Transverse colon (tissue), 3 donors: ENCODE measurements around the gene PDGFC.

Experiments used
- EP300 ChIP-seq: sonication (generic); formaldehyde crosslinking; IDR thresholded peaks from one replicate; pipeline ENCODE4 v1.6.1; 2017; ENCODE audit warnings: antibody characterized with exemption, low read depth
- POLR2AphosphoS5 ChIP-seq, 3 donors: sonication (generic); formaldehyde crosslinking; IDR thresholded peaks; one replicate each; pipeline ENCODE4 v1.6.1; 2016; ENCODE audit warnings: antibody characterized with exemption in 3 of 3

GRCh38 chr4:156962058-156962358 lies 9.6 kb downstream of the PDGFC start:
- no peak for TF ChIP-seq EP300
- TF ChIP-seq POLR2AphosphoS5 (IDR thresholded peaks at IDR 0.05): no peak
